Fibroblast of gingiva (primary cell): Measurements from ENCODE around the gene NDRG2.
"Not testable (repeated sequence)": the region's sequence is repeated elsewhere in the genome, so short reads cannot be mapped to it uniquely, and the experiment has no call there.

ENCODE experiments used
- DNase-seq: peaks from one replicate; pipeline ENCODE4 v3.0.0-alpha.2; 2011; ENCODE audit warnings: low read depth

Gene NDRG2

DNA sequence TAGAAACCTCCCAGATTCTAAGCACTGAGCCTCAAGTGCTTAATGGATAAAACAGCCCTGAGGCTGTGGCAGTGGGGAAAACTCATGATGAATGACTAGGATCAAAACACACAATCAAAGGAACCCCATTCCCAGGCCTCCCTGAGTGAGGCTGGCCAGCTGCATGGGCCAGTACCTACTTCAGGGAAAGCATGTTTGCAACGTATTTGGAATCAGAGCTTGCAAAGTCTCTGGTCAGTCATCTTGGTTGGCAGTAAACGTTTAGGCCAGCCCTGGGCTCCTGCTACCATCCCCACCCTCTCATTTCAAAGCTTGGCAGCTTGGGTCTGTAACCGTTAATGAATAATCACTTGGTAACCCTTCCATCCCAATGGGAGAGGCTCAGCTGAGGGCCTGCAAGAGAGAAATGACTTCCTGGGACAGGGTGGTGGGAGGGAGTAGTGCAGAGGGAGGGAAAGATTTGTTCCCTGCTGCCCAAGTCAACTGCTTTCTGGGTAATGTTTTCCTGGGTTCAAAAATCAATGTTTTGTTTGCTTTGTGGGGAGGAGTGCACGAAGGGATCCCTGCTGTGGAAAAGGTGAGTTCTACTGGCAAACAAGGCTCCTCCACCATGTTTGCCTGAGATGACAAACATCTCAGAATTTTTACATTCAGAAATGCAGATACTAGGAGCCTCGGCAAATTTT is 30.7 kb upstream of the NDRG2 start:
- DNase-seq, result no peak

DNA sequence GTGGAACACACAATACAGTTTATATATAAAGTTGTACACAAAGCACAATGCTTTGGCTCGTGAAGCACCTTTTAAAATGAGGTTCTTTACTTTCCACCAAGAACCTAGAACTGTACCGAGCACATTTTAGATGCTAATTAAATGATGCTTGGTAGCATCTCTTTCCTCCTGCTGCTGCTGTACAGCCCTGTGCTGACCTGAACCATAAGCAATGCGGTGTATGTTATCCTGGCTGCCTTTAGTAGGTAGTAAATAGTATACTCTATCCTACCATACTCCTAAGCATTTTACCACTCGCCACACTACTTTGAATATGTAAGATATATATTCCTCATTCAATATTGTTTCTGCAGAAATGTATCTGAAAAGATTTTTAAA is 29.9 kb upstream of the NDRG2 start:
- DNase-seq, result no peak

DNA sequence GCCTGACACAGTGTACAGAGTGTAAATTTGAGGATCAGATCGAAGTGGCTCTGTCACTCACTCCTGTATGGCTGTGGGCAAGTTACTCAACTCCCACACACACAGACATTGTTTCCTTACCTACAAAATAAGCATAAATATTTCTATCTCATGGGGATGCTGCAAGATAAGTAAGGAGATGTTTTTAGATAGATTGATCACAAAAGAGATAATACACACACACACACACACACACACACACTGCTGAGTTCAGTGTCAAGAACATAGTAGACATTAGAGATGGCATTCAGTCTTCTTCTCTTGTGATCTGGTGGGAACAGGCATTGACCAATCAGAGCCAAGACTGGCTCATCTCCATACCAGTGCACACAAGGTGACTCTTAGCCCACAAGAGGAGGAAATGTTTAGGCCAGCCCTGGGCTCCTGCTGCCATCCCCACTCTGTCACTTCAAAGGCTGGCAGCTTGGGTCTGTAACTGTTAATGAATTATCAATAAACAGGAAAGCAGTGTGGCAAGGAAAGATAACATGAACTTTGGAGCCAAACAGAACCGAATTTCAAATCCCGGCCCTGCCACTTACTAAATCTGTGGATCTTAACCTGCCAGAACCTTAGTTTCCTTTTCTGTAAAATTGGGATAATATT is 29.4 kb upstream of the NDRG2 start:
- DNase-seq, result no peak

DNA sequence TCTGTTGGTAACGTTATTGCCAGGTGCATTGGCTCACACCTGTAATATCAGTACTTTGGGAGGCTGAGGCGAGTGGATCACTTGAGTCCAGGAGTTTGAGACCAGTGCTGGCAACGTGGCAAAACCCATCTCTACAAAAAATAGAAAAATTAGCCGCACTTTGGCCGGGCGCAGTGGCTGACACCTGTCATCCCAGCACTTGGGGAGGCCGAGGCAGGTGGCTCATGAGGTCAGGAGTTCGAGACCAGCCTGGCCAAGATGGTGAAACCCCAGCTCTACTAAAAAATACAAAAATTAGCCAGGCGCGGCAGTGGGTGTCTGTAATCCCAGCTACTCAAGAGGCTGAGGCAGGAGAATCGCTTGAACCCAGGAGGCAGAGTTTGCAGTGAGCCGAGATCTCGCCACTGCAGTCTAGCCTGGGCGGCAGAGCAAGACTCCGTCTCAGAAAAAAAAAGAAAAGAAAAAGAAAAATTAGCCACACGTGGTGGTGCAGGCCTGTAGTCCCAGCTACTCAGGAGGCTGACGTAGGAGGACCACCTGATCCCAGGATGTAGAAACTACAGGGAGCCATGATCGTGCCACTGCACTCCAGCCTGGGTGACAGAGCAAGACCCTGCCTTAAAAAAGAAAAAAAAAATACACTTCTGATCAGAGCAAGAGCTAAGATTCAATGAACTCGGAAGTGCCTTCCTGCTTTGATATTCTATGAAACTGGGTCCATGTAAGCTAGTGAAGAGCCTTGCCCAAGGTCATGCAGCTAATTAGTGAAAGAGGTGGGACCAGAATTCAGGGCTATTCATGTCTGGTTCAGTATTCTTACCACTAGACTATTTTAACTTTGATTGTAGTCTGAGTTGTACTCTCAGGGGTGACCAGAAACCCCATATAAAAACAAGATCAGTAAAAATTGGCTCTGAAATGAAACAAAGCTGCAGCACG is 28.6 kb upstream of the NDRG2 start:
- no peak for DNase-seq

DNA sequence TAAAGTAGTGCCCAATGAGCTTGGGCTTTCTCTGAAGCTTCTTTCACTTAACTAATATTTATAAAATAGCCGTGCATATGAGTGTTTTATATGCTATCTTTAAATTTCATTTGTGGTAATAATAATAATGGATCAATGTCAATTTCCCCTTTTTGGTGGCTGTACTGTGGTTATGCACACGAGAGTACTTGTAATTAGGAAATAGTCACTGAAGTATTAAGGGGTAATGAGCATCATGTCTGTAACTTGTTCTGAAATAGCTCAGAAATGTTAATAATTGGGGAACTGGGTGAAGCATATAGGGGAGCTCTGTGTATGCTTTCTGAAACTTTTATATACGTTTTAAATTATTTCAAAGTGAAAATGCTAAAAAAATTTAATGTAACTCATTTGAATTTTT is 25.7 kb upstream of the NDRG2 start:
- DNase-seq, result no peak

DNA sequence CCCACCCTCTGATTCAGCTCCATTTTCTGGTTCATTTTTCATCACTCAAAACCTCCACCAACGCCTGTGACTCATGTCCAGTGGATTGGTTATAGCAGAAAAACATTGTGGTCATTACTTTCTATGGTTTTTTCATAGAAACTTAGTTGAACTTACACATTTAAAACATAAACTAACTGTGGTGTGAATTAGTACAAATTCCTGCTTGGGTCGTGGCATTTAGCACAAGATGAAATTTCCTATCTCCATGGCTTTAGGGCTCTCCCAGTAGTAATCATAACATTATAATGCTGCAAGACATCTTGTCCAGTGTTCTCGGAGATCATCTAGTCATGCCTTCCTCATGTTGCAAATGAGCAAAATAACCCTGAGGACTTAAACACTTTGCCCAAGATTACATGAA is 24.4 kb upstream of the NDRG2 start:
- DNase-seq, result peak; percentile 20

DNA sequence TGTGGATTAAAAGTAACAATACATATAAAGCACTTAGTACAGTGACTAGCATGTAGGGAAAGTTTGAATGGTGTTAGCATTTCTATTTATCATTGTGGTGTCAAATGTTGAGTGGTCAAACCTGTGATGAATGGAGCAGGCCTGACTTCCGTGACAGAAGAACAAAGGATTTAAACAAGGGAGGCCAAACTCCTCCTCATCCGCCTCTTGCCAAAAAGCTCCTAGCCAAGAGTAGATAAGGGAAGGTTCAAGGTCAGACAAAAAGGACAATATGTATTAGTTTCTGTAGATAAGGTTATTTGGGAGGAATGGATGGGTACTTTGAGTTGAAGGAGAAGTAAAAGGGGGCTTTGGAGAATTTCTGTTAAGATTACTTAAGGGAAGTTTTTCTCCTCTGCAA is 23.8 kb upstream of the NDRG2 start:
- no peak for DNase-seq

DNA sequence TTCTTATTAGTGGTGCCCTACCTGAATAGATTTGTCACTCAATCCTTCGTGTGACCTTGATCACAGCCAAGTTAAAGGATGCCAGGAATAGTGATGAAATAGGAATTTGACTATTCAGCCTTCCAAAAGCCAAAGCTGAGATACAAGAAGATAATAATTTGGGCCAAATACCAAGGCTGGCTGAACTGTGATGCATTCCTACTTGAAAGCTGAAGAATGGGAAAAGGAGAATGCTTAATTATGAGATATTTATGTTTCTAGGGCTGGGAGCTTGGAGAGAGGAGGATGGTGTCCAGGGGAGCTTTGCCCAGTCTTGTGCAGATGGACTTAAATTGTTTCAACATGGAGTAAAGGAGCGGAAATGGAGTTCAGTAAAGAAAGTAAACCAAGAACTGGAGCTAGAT is 22.5 kb upstream of the NDRG2 start:
- DNase-seq, result peak; percentile 47

DNA sequence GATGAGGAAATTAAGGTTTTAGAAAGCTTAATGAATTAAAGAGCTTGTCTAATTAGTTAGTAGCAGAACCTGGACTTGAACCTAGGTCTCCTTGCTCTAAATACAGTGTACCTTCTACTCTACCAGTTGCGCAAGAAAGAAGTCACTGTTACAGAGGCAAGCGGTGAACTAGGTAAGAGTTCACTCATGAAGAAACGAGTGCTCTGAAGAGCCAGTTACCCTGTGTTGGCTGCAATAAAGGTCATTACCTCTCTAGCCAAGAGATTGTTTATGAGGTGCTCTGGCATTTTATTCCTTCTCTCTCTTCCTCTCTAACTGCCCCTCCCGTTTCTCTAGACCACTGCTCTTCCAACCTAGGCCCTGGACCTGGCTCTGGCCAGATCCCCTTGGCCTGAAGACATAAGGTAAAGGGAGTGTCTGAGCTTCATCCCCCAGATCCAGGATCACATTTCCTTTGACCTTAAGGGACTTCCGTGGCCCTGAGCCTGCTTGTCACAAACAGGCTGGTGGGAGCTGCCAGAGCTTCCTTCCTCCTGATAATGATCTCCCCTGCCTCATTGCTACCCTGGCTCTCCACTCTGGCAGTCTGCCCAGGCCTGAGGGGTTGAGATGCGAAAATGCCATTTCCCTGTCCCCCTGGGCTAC is 19.2 kb upstream of the NDRG2 start:
- no peak for DNase-seq

DNA sequence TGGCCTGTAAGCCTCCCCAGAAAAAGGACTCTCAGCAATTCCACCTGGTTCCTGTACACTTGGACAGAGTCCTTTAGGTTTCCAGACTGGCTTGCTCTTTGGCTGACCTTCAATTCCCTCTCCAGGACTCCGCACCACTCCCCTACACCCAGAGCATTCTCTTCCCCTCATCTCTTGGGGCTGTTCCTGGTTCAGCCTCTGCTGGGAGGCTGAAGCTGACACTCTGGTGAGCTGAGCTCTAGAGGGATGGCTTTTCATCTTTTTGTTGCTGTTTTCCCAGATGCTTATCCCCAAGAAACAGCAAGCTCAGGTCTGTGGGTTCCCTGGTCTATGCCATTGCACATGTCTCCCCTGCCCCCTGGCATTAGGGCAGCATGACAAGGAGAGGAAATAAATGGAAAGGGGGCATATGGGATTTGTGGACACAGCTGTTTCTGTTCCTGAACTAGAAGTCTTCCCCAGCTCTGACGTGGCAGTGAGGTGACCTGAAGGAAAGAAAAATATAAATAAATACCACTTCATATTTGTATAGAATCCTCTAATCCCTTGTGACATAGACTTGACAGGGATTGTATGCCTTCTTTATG is 18.6 kb upstream of the NDRG2 start:
- DNase-seq, result no peak

DNA sequence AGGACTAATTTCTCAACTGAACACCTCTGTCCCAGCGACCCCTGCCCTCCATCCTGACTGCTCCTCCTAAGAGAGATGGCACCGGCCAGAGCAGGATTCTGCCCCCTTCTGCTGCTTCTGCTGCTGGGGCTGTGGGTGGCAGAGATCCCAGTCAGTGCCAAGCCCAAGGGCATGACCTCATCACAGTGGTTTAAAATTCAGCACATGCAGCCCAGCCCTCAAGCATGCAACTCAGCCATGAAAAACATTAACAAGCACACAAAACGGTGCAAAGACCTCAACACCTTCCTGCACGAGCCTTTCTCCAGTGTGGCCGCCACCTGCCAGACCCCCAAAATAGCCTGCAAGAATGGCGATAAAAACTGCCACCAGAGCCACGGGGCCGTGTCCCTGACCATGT is 18.1 kb upstream of the NDRG2 start:
- no peak for DNase-seq

DNA sequence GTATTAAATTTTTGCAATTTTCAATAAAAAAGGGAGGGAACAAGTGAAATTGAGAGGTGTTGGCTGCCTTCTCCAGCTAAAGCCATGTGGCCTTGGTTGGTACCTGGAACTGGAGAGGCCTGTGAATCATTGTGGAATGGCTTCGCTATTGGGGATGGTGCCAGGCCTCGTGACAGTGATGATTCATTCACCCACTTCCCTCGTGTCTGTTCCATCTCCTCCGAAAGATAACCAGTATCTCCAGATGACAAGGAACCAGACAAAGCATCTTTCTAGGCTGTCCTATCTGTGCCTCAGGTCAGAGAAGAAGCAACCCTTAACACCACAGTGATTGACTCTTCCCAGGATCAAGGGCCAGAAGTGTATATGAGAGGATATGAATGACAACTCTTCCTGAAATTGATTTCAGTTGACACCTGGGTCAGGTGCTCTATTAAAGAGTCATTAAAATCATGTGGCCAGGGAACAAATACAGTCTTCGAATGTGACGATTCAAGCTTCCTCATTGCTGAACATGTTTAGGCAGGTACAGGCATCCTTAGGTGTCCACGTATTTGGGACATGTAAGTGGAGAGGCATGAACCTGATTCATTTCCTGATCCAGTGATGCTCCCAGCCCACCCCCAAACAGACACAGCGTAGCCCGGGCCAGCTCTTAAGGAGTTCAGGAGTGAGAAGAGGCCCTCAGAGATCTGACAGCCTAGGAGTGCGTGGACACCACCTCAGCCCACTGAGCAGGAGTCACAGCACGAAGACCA is 17.0 kb upstream of the NDRG2 start, which contains the start of gene RNASE7:
RNASE7 (plus strand) TSS at position 687 of the 758 bp plus-strand sequence. CDS start 631 bp downstream, outside the sequence.
- DNase-seq, result peak; percentile 22

DNA sequence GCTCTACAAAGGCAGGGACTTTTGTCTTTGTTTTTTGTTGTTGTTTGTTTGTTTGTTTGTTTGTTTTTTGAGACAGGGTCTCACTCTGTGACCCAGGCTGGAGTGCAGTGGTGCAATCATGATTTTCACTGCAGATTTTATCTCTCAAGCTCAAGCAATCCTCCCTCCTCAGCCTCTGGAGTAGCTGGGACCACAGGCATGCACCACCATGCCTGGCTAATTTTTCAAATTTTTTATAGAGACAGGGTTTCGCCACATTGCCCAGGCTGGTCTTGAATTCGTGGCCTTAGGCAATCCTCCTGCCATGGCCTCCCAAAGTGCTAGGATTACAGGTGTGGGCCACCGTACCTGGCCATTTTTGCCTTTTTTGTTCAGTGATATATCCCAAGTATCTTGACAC is 16.1 kb upstream of the NDRG2 start:
- not testable (repeated sequence) for DNase-seq

DNA sequence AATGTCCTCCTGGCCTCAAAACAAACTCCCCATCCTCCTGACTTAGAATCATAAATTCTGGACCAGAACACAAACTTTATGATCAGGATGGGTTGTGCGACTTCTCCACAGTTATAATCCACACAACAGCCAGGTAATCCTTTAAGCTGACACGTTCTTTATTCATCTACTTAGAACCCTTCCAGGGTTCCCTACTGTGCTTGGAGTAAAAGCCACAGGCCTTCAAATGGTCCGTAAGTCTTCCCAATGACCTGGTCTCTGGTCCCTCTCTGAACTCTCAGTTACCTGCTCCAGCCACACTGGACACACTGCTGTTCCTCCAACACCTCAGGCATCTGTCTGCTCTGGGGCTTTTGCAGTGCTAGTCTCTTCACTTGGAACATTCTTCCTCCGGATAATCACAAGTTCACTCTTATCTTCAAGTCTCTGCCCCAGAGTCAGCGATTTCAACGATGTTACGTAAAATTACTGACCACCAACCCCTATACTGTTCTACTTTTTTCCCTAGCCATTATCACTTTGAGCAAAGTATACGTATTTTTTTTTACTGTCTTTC is 15.6 kb upstream of the NDRG2 start:
- no peak for DNase-seq

DNA sequence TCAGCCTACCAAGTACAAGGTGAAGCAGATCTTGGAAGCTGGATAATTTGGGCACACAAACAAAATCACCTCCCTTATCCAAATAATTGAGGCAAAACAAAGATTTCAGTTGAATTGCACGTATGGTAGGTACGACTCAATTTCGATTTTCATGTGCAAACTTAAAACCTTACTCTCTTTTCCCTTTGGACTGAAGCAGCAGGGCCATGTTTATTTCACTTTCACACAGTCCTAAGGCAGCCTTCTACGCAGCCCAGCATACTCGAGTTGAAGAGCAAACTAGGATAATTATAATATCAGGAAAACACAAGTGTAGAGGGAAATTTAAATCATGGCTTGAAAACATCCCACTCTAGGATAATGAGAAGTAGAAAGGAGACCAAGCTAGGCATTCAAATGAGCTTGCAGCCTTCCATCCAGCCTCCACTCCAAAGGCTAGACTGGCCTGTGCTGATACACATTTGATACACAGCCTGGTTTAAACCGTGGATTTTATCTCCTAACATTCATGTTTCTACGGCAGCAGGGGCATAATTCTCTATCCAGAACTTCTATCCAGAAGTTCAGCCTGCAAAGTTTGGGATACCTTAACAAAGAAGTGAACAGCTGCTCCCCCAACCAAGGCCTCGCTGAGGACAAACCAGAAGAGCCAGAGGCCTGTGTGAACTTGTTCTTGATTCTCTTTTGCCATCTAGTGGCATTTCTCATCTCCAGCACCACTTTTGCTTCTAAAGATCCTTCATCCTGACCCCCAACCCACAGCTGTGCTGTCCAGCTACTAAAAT is 14.9 kb upstream of the NDRG2 start:
- peak; percentile 50 for DNase-seq

DNA sequence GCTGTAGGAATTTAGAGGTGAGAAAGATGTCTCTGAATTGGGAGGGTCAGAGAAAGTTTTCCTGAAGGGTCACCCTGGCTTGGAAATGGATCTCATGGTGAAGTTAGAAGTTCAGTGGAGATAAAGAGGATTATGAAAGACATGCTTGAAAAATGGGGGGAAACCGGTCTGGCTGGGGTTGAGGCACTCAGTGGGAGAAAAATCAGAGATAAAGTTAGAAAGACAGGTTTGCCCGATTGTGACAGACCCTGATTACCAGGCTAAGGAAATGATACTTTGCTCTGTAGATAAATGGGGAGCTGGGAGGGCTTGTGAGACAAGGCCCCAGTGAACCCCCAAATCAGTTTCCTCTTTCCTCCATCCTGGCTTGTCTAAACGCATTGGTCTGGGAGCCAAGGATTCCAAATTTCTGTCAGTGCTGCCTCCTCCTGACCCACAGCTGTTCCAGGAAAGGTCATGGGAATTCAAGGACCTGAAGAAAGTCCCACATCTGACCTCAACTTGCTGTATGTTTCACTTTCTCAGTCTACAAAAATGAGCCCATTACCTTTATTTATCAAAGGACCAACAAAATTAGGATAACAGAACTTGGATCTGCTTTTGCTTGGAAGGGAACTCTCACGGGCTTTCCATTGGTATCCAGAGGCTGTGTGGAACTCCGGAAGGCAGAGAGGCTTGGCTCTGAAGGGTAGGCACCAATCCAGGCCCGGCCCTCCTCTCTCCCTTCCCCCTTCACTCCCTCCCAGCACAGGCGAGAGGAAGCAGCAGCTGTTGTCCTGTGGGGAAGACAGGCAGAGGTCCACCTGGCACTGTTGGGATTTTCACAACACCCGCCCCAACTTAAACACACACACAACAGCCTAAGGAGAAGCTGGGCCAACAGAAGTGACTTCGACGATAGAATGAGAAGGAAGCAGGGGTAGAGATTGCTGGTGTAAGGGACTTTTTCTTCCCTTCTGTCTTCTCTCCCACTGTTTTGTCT is 13.9 kb upstream of the NDRG2 start:
- peak; percentile 55 for DNase-seq

DNA sequence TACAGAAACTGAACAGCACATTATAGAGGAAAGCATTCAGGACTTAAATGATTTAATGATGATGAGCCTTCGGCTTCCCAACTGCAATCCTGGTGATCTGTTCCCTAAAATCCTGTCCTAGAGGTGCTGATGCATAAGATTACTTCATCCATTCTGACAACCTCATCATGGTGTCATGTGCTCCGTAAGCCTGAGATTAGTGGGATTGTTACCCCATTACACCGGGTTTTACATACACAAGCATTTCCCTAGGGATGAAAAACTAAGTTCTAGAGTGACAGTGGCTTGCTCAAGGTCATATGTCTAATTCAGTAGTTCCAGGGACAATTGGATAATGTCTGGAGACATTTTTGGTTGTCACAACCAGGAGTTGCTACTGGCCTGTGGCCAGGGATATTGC is 12.3 kb upstream of the NDRG2 start:
- no peak for DNase-seq

DNA sequence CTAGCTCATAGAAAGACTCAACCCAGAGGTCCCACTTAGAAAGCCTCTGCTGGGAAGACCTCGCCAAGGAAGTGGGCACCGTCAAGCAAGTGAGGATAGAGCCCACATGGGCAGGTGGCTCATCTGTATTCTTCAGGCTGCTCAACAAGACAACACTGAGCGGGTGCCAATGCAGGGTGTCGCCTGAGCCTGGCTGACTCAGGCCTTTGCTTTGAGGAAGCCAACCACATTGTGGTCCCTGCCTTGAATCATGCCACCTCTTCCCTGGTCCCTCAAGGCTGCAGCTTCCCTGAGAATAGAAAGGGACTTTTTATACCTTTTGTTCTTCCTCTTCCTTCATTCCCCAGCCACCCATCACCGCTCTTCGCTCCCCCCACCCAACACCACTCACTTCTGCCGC is 11.9 kb upstream of the NDRG2 start:
- DNase-seq, result no peak

DNA sequence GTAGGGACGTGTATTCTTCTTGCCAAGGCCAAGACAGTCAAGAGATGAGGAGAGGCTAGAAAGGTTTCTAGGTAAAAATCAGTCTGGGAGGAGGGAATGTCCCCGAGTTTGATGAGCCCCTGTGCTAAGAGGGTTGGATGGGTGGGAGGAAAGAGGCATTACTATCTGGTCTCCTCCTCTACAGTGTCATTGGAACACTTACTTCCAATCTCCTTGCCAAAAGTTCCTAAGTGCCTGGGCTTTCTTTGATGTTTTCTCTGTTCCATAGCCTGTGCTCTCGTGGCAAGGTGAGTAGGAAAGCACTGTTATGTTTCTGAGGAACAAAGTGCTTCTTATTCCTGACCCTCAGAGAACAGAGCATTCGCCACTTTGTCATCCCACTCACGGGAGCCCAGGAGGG is 9.8 kb upstream of the NDRG2 start, which contains the start of gene RNASE13:
RNASE13 (minus strand) TSS at position 101 of the 400 bp plus-strand sequence. CDS start 519 bp downstream, outside the sequence.
- DNase-seq, result no peak
